ENCODE results near the gene OR51E1.

The OR51E1 gene

DNA sequence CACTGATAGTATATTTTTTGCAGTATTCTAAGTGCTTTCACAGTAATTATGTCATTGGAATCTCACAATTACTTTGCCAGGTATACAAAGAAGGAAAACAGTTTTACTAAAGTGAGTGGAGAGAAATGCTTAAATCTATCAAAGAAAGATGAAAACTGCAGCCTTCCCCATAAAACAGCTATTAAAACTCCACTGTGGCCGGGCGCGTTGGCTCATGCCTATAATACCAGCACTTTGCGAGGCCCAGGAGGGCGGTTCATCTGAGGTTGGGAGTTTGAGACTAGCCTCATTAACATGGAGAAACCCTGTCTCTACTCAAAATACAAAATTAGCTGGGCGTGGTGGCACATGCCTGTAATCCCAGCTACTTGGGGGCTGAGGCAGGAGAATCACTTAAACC is 19.1 kb downstream of the OR51E1 start:
- ChIA-PET POLR2A (no interaction called here), CTCF (interaction anchor here (1.5 kb wide), 1 partner anchor 26 kb away, joined by 4 read pairs; no protein-coding TSS in a partner anchor)
- no peak overlapping the region for H3K4me3 ChIP-seq (ENCODE audit: low read depth, low read length)
- DNase-seq (ENCODE audit: low read depth, low spot score): no peak
- TF ChIP-seq, protein P1, sequence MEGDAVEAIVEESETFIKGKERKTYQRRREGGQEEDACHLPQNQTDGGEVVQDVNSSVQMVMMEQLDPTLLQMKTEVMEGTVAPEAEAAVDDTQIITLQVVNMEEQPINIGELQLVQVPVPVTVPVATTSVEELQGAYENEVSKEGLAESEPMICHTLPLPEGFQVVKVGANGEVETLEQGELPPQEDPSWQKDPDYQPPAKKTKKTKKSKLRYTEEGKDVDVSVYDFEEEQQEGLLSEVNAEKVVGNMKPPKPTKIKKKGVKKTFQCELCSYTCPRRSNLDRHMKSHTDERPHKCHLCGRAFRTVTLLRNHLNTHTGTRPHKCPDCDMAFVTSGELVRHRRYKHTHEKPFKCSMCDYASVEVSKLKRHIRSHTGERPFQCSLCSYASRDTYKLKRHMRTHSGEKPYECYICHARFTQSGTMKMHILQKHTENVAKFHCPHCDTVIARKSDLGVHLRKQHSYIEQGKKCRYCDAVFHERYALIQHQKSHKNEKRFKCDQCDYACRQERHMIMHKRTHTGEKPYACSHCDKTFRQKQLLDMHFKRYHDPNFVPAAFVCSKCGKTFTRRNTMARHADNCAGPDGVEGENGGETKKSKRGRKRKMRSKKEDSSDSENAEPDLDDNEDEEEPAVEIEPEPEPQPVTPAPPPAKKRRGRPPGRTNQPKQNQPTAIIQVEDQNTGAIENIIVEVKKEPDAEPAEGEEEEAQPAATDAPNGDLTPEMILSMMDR (IDR thresholded peaks at IDR 0.05; ENCODE audit: insufficient read depth, low read length, missing control alignments): no peak

DNA sequence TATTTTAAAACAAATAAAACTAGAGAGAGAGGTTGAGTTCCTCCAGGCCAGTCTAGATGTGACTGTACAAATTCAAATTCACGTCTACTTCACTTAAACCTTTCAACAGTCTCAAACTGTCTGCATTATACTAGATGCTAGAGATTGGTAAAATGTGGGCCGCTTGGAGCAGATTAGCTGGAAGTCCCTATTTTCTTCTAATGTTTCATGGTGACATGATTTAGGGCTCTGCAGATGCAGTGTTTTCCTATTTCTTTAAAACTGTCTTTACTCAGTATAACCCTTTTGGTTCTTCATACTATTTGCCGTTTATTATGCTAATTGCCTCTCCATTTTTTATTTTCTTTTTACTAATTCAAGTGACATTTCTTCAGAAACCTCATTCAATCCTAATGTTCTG is 20.4 kb downstream of the OR51E1 start:
- ChIA-PET CTCF (interaction anchor here (1.5 kb wide), 1 partner anchor 27 kb away, joined by 3 read pairs; no protein-coding TSS in a partner anchor), POLR2A (no interaction called here)
- no peak overlapping the region for H3K4me3 ChIP-seq (ENCODE audit: low read depth, low read length)
- TF ChIP-seq, protein P1 (IDR thresholded peaks at IDR 0.05; ENCODE audit: insufficient read depth, low read length, missing control alignments): no peak
- no peak for DNase-seq (ENCODE audit: low read depth, low spot score)

DNA sequence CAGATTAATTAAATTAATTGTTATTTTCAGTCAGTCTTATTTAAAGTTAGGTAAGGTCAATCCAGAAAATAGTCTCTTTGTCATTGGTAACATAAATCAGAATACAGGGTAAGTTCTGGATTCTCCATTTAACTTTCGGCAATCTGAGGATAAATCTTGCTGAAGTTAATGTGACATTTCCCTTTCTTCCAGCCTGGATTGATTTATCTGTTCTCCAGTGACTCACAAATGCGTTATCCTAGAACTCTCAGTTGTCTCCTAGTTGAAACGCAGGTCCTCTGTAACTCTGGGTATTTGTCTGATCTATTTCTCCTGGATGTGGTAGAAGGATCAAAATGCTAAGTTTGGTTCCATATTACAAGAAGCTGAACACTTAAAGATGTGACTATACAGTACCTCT is 21.0 kb downstream of the OR51E1 start:
- ChIA-PET CTCF (interaction anchor here (1.5 kb wide), 1 partner anchor 28 kb away, joined by 3 read pairs; no protein-coding TSS in a partner anchor), POLR2A (no interaction called here)
- TF ChIP-seq, protein P1 (IDR thresholded peaks at IDR 0.05; ENCODE audit: insufficient read depth, low read length, missing control alignments): no peak
- DNase-seq (ENCODE audit: low read depth, low spot score): no peak
- H3K4me3 ChIP-seq (ENCODE audit: low read depth, low read length): no peak overlapping the region

DNA sequence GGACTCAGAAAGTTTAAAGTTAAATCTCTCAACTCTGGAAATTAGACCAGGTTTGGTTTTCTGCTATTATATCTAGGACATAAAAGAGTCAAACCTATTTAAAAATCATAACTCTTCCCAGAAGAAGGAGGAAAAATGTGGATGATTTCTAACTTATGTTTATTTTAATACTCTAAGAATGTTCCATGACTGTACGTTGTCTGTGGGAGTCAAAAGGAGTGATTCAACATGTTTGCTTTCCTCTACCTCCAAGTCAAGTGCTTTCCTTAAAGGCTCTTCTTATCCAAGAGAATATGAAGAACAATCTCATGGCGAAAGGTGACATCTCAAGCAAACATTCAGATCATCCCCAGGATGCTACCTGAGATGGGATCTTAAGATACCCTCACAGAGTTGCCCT is 21.6 kb downstream of the OR51E1 start:
- TF ChIP-seq, protein P1 (IDR thresholded peaks at IDR 0.05; ENCODE audit: insufficient read depth, low read length, missing control alignments): no peak
- ChIA-PET POLR2A (no interaction called here), CTCF (no interaction called here)
- H3K4me3 ChIP-seq (ENCODE audit: low read depth, low read length): no peak overlapping the region
- DNase-seq (ENCODE audit: low read depth, low spot score): peak; percentile 14

DNA sequence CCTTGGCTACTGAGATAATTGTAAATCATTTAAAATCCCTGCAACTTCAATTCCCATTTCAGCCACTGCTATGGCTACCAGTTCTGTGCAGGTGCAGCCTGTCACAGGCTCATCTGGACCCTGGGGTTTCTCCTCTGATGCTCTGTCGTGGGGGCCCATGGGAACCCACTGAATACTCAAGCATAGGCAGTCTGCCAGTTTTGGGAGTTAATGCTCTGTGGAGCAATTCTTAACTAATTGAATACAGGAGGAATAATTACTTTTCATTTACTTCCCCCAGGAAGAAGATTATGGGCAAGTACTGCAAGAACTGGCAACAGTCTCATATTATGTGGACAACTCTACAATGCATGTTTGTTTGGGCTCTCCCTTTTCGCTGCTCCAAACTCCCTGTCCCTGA is 28.0 kb downstream of the OR51E1 start:
- POLR2A ChIA-PET: no interaction called here
- CTCF ChIA-PET: interaction anchor here (2.3 kb wide), 1 partner anchor 35 kb away, joined by 7 read pairs; the partner anchor contains the start of gene OR51D1
- no peak for DNase-seq (ENCODE audit: low read depth, low spot score)
- H3K4me3 ChIP-seq (ENCODE audit: low read depth, low read length): no peak overlapping the region
- TF ChIP-seq, protein P1 (IDR thresholded peaks at IDR 0.05; ENCODE audit: insufficient read depth, low read length, missing control alignments): no peak

DNA sequence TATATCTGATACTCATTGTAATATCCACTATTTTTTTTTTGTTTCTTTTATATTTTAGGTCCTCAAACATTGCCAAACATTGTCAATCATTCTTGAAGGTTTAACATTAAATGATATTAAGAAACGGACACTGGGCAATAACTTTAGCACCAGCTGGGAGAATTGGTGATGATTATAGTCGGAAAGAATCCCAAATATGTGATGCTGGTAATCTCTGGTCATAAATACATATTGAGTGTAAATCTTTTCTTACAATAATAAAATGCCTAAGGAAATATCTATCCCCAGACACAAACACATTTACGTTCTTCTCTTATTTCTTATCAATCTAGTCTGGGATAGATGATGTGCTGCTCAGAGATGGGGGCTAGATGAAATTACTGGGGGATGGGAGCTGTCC is 28.7 kb downstream of the OR51E1 start:
- ChIA-PET POLR2A (no interaction called here), CTCF (interaction anchor here (2.3 kb wide), 1 partner anchor 36 kb away, joined by 7 read pairs; the partner anchor contains the start of gene OR51D1)
- no peak for DNase-seq (ENCODE audit: low read depth, low spot score)
- TF ChIP-seq, protein P1 (IDR thresholded peaks at IDR 0.05; ENCODE audit: insufficient read depth, low read length, missing control alignments): no peak
- H3K4me3 ChIP-seq (ENCODE audit: low read depth, low read length): no peak overlapping the region

Data from AG04449 (cell line).